ENCODE data around the gene TEX12. TPM values are rescaled to one million over a fixed set of nuclear protein-coding genes. Genes with fewer than 3 reads are reported as not detected.
A peak's percentile ranks its signal among the peaks of the same experiment; 100 is the strongest.

TEX12 gene
- total RNA-seq, 1 donor from 2014 or later, result 0.22 TPM

GRCh38 chr11:112212290-112212689 is 45.1 kb downstream of the TEX12 start:
- intact Hi-C loops (cut with micrococcal nuclease), result no loop called here
- H3K4me3 ChIP-seq, result no peak overlapping the region
- H3K4me1 ChIP-seq, result peaks cover 10% of the 10 kb centered on the region
- no peaks in the 10 kb centered on the region for H3K9me3 ChIP-seq (replicated peaks)
- H3K27me3 ChIP-seq (ENCODE audit: low read depth), result no peaks in the 10 kb centered on the region
- H3K27ac ChIP-seq (replicated peaks), result no peak overlapping the region
- H3K36me3 ChIP-seq, result peaks cover 16% of the 10 kb centered on the region
- DNase-seq, result no peak
- TF ChIP-seq, protein P1, sequence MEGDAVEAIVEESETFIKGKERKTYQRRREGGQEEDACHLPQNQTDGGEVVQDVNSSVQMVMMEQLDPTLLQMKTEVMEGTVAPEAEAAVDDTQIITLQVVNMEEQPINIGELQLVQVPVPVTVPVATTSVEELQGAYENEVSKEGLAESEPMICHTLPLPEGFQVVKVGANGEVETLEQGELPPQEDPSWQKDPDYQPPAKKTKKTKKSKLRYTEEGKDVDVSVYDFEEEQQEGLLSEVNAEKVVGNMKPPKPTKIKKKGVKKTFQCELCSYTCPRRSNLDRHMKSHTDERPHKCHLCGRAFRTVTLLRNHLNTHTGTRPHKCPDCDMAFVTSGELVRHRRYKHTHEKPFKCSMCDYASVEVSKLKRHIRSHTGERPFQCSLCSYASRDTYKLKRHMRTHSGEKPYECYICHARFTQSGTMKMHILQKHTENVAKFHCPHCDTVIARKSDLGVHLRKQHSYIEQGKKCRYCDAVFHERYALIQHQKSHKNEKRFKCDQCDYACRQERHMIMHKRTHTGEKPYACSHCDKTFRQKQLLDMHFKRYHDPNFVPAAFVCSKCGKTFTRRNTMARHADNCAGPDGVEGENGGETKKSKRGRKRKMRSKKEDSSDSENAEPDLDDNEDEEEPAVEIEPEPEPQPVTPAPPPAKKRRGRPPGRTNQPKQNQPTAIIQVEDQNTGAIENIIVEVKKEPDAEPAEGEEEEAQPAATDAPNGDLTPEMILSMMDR (IDR thresholded peaks at IDR 0.05; ENCODE audit: borderline replicate concordance), result no peak

DNA sequence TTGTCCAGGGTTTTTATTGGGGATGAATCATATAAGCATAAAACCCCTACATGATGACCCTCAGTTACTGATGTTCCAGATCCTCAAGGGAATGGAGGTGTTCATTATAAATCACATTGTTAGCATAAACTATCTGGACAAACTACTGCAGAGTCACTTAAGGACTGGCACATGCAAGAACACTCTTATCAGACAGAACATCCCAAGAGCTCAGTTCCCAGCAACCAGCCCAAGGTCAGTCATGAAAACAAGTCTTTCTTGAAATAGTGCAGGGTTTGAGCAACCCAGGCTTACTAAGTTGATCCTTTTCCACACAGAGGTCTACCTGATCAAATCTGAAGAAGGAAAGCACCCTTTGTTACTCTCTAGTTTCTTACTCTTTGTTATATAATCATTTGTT is 45.5 kb downstream of the TEX12 start:
- no peak overlapping the region for H3K4me3 ChIP-seq
- H3K4me1 ChIP-seq, result peaks cover 10% of the 10 kb centered on the region
- H3K9me3 ChIP-seq (replicated peaks), result no peaks in the 10 kb centered on the region
- intact Hi-C loops (cut with micrococcal nuclease), result no loop called here
- no peak for DNase-seq
- peaks cover 20% of the 10 kb centered on the region for H3K36me3 ChIP-seq
- no peaks in the 10 kb centered on the region for H3K27me3 ChIP-seq (ENCODE audit: low read depth)
- TF ChIP-seq, protein P1 (IDR thresholded peaks at IDR 0.05; ENCODE audit: borderline replicate concordance), result no peak
- H3K27ac ChIP-seq (replicated peaks), result no peak overlapping the region

DNA sequence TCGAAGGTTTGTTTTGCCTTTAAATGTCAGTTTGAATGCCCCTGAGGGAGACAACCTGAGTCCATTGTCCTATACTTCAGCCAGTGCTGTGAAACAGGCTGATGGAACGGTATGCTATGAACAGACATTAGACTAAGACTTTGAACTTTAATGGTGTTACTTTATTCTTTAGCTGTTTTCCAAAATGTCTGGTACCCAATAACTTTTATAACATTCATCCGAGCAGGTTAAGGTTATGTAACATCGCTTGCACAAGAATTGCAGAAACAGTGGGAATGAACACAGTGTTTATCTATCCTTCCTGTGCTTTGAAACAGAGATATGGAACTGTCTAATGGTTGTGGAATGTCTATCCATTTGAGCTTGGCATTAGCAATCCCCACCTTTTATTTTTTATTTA is 46.6 kb downstream of the TEX12 start:
- Histone ChIP-seq H3K9me3 (replicated peaks) (no peaks in the 10 kb centered on the region), H3K36me3 (peaks cover 28% of the 10 kb centered on the region), H3K27ac (replicated peaks) (no peak overlapping the region), H3K27me3 (ENCODE audit: low read depth) (no peaks in the 10 kb centered on the region), H3K4me1 (peaks cover 10% of the 10 kb centered on the region), H3K4me3 (no peak overlapping the region)
- intact Hi-C loops (cut with micrococcal nuclease), result no loop called here
- no peak for DNase-seq
- TF ChIP-seq, protein P1 (IDR thresholded peaks at IDR 0.05; ENCODE audit: borderline replicate concordance), result no peak

DNA sequence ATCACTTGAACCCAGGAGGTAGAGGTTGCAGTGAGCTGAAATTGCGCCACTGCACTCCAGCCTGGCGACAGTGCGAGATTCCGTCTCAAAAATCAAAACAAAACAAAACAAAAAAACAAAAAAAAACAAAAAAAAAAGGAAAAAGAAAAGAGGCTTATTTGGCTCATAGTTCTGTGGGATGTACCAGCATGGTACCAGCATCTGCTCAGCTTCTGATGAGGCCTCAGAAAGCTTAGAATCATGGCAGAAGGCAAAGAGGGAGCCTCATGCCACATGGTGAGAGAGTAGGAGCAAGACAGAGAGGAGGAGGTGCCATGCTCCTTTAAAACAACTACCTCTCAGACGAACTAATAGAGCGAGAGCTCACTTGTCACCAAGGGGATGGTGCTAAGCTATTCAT is 48.4 kb downstream of the TEX12 start:
- Histone ChIP-seq H3K27me3 (ENCODE audit: low read depth) (no peaks in the 10 kb centered on the region), H3K27ac (replicated peaks) (no peak overlapping the region), H3K36me3 (peaks cover 28% of the 10 kb centered on the region), H3K9me3 (replicated peaks) (no peaks in the 10 kb centered on the region), H3K4me1 (peaks cover 10% of the 10 kb centered on the region), H3K4me3 (no peak overlapping the region)
- intact Hi-C loops (cut with micrococcal nuclease), result no loop called here
- DNase-seq, result no peak
- TF ChIP-seq, protein P1 (IDR thresholded peaks at IDR 0.05; ENCODE audit: borderline replicate concordance), result no peak

- DNase-seq, result no peak
- intact Hi-C loops (cut with micrococcal nuclease), result no loop called here
- Histone ChIP-seq H3K27ac (replicated peaks) (peak overlapping the region; percentile 13), H3K27me3 (ENCODE audit: low read depth) (no peaks in the 10 kb centered on the region), H3K4me3 (no peak overlapping the region), H3K4me1 (peaks cover 10% of the 10 kb centered on the region), H3K36me3 (peaks cover 34% of the 10 kb centered on the region), H3K9me3 (replicated peaks) (no peaks in the 10 kb centered on the region)
- TF ChIP-seq, protein P1 (IDR thresholded peaks at IDR 0.05; ENCODE audit: borderline replicate concordance), result no peak
Observed at GRCh38 chr11:112216561-112217105, 49.5 kb downstream of the TEX12 start.
